K562 (cell line): ENCODE results near the gene UQCC5. TPM values are rescaled to one million over a fixed set of nuclear protein-coding genes. Genes with fewer than 3 reads are reported as not detected.

Experiments
- ATF7 ChIP-seq: fragments of 450-650 bp; IDR thresholded peaks from 2 replicates; pipeline ENCODE4 v1.7.1; 2014; ENCODE audit warnings: mild to moderate bottlenecking, moderate library complexity
- BRCA1 ChIP-seq, 2 experiments: fragments of 450-650 bp in 1 of 2; sonication (generic) in 1 of 2; formaldehyde crosslinking in 1 of 2; IDR thresholded peaks; 2 replicates each; pipeline versions ENCODE4 v1.5.0 to v1.6.1; 2017 to 2020; ENCODE audit warnings: mild to moderate bottlenecking in 1 of 2, missing genetic modification reagents in 1 of 2
- CBX2 ChIP-seq: fragments of 200-600 bp; sonication (generic); IDR thresholded peaks from one replicate; pipeline ENCODE4 v1.6.1; 2012; ENCODE audit warnings: mild to moderate bottlenecking, low read length, inconsistent platforms; ENCODE audit not compliant: insufficient read depth, poor library complexity, severe bottlenecking
- DACH1 ChIP-seq: fragments of 450-650 bp; IDR thresholded peaks from 2 replicates; pipeline ENCODE4 v1.6.1; 2018; ENCODE audit not compliant: partially characterized antibody
- HDAC6 ChIP-seq: IDR thresholded peaks from 2 replicates; pipeline ENCODE4 v1.6.1; 2012; ENCODE audit warnings: low read depth, mild to moderate bottlenecking, control low read depth, inconsistent platforms, low read length, moderate library complexity
- HSF4 ChIP-seq: fragments of 250-450 bp; sonication (Bioruptor Pico); IDR thresholded peaks from 2 replicates; pipeline ENCODE4 v2.1.2; 2022; ENCODE audit warnings: mild to moderate bottlenecking, moderate library complexity, borderline replicate concordance
- NR2F6 ChIP-seq: fragments of 450-650 bp; formaldehyde crosslinking; IDR thresholded peaks from 2 replicates; pipeline ENCODE4 v1.4.0; 2020; ENCODE audit warnings: mild to moderate bottlenecking
- POU5F1 ChIP-seq: fragments of 150-350 bp; IDR thresholded peaks from 2 replicates; pipeline ENCODE4 v1.6.1; 2014; ENCODE audit warnings: borderline replicate concordance, low read length, low read depth, mild to moderate bottlenecking; ENCODE audit not compliant: partially characterized antibody
- SMC3 ChIP-seq: conservative IDR thresholded peaks from 2 replicates; pipeline ENCODE4 v1.6.1; 2011; ENCODE audit warnings: low read depth, low read length, improper control_type of control experiment; ENCODE audit not compliant: insufficient read depth
- TAF9B ChIP-seq: fragments of 450-650 bp; IDR thresholded peaks from 2 replicates; pipeline ENCODE4 v1.6.1; 2018; ENCODE audit warnings: mild to moderate bottlenecking; ENCODE audit not compliant: partially characterized antibody
- YBX1 ChIP-seq: fragments of 450-650 bp; IDR thresholded peaks from 2 replicates; pipeline ENCODE4 v1.7.1; 2016; ENCODE audit warnings: mild to moderate bottlenecking
- ZNF175 ChIP-seq: fragments of 200-800 bp; sonication (Bioruptor generic); IDR thresholded peaks from 2 replicates; pipeline ENCODE4 v1.6.1; 2016; ENCODE audit warnings: low read depth, mild to moderate bottlenecking, missing genetic modification characterization, missing compliant biosample characterization
- ZNF263 ChIP-seq: sonication (generic); formaldehyde crosslinking; IDR thresholded peaks from 2 replicates; pipeline ENCODE4 v1.8.0; 2022; ENCODE audit warnings: mild to moderate bottlenecking, missing genetic modification reagents, borderline replicate concordance
- ZNF324 ChIP-seq: fragments of 250-450 bp; sonication (Bioruptor Pico); IDR thresholded peaks from 2 replicates; pipeline ENCODE4 v1.4.0; 2020; ENCODE audit warnings: mild to moderate bottlenecking
- ZNF431 ChIP-seq: sonication (generic); formaldehyde crosslinking; IDR thresholded peaks from 2 replicates; pipeline ENCODE4 v1.8.0; 2022; ENCODE audit warnings: mild to moderate bottlenecking, missing genetic modification reagents
- ZNF699 ChIP-seq: fragments of 250-450 bp; sonication (Bioruptor Pico); IDR thresholded peaks from 2 replicates; pipeline ENCODE4 v1.8.0; 2021; ENCODE audit warnings: mild to moderate bottlenecking, moderate library complexity; ENCODE audit not compliant: insufficient replicate concordance
- polyA plus RNA-seq, 8 experiments: library from polyadenylated mRNA; depleted of rRNA in 4 of 8; stranded (reverse) in 5 of 8; unstranded in 3 of 8; fragments of >200 nt; fragmentation: Nextera tagmentation in 2 of 8; fragmentation: Illumina TruSeq in 1 of 8; extraction: Ambion mirVana in 2 of 8; extraction: Trizol in 1 of 8; gene quantifications; 2 replicates each; pipeline versions ENCODE4 v1.2.1 to v1.2.3, GENCODE V29; 2011 to 2014; ENCODE audit warnings: inconsistent platforms in 1 of 8, missing spikeins in 1 of 8
- total RNA-seq, 7 experiments: library from RNA; depleted of rRNA in 6 of 7; stranded (reverse); fragments of >200 nt in 6 of 7; fragmentation: Illumina TruSeq in 2 of 7; extraction: Trizol in 2 of 7; gene quantifications; 2 replicates each; pipeline versions ENCODE4 v1.2.1 to v1.2.3, GENCODE V29; 2011 to 2021; ENCODE audit warnings: low replicate concordance in 1 of 7
- TF ChIP-seq, protein P1 (sequence below): sonication (generic); formaldehyde crosslinking; IDR thresholded peaks from 2 replicates; pipeline ENCODE4 v1.8.1; 2022; ENCODE audit warnings: missing genetic modification reagents
- TF ChIP-seq, protein P2 (sequence below): sonication (generic); formaldehyde crosslinking; IDR thresholded peaks from 2 replicates; pipeline ENCODE4 v1.8.0; 2023; ENCODE audit warnings: mild to moderate bottlenecking, missing genetic modification reagents
- TF ChIP-seq, protein P3 (sequence below): fragments of 200-800 bp; sonication (Bioruptor generic); IDR thresholded peaks from 2 replicates; pipeline ENCODE4 v1.6.1; 2017; ENCODE audit warnings: missing genetic modification characterization, missing compliant biosample characterization
- TF ChIP-seq, protein P4 (sequence below): fragments of 450-650 bp; IDR thresholded peaks from 2 replicates; pipeline ENCODE4 v1.6.1; 2016; ENCODE audit warnings: antibody characterized with exemption
- TF ChIP-seq, protein P5 (sequence below): sonication (generic); formaldehyde crosslinking; IDR thresholded peaks from 2 replicates; pipeline ENCODE4 v1.8.1; 2023; ENCODE audit warnings: mild to moderate bottlenecking, missing genetic modification reagents

UQCC5 gene
- total and polyA plus RNA-seq, 9 of the 15 experiments (the other 6 are each of a cell fraction or from before 2014, with no cell fraction given), result 10.2 to 55.4 (median 33.8) TPM

DNA sequence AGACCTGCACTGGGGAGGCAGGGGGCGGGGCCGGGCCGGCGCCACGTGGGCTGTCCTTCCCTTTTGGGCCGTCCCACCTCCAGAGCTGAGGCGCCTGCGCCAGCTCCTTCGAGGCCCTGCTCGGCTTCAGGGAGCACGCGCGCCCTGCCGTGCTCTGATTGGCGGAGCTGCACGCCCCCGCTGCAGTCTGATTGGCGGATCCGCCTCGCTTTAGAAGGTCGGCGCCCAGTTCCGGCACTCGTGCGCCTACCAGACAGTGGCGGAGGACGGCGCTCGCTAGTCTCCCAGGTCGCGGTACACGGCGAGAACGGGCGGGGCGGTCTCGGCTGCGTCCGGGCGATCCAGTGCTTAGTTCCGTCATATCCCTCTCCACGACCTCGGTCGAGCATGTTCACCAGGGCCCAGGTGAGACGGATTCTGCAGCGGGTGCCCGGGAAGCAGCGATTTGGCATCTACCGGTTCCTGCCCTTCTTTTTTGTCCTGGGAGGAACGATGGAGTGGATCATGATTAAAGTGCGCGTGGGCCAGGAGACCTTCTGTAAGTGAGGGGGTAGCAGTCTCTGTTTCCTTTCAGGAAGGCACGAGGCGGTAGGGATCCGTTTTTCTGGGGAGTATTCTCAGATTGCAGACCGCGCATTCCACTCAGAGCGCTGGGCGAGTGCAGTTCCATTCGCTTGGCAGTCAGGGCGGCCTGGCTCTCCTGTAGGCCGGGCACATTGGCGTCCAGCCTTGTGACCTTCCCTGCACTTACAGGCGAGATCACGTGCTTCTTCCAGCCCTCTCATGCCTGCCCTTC is at the start of gene UQCC5 (continued):
- TF ChIP-seq ZNF175 (CRISPR knock-in tag) (no peak), HSF4 (no peak), ZNF263 (peak; percentile 58; the same call in 1 of the 2 replicates), BRCA1 (IDR thresholded peaks at IDR 0.05) (no peak), BRCA1 (CRISPR knock-in tag; IDR thresholded peaks at IDR 0.05) (no peak), ZNF699 (no peak), ZNF431 (CRISPR knock-in tag) (0 out of 2 replicates have a peak, but pooled peaks have one; percentile 13), ZNF324 (no peak), TAF9B (peak; percentile 31), SMC3 (no peak), ATF7 (peak; percentile 57; the same call in 1 of the 2 replicates), DACH1 (no peak), HDAC6 (no peak), YBX1 (no peak), CBX2 (no peak), POU5F1 (no peak), NR2F6 (no peak)
- TF ChIP-seq, protein P1, sequence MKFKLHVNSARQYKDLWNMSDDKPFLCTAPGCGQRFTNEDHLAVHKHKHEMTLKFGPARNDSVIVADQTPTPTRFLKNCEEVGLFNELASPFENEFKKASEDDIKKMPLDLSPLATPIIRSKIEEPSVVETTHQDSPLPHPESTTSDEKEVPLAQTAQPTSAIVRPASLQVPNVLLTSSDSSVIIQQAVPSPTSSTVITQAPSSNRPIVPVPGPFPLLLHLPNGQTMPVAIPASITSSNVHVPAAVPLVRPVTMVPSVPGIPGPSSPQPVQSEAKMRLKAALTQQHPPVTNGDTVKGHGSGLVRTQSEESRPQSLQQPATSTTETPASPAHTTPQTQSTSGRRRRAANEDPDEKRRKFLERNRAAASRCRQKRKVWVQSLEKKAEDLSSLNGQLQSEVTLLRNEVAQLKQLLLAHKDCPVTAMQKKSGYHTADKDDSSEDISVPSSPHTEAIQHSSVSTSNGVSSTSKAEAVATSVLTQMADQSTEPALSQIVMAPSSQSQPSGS (CRISPR knock-in tag), result no peak
- TF ChIP-seq, protein P2, sequence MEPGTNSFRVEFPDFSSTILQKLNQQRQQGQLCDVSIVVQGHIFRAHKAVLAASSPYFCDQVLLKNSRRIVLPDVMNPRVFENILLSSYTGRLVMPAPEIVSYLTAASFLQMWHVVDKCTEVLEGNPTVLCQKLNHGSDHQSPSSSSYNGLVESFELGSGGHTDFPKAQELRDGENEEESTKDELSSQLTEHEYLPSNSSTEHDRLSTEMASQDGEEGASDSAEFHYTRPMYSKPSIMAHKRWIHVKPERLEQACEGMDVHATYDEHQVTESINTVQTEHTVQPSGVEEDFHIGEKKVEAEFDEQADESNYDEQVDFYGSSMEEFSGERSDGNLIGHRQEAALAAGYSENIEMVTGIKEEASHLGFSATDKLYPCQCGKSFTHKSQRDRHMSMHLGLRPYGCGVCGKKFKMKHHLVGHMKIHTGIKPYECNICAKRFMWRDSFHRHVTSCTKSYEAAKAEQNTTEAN (CRISPR knock-in tag), result no peak
- TF ChIP-seq, protein P3, sequence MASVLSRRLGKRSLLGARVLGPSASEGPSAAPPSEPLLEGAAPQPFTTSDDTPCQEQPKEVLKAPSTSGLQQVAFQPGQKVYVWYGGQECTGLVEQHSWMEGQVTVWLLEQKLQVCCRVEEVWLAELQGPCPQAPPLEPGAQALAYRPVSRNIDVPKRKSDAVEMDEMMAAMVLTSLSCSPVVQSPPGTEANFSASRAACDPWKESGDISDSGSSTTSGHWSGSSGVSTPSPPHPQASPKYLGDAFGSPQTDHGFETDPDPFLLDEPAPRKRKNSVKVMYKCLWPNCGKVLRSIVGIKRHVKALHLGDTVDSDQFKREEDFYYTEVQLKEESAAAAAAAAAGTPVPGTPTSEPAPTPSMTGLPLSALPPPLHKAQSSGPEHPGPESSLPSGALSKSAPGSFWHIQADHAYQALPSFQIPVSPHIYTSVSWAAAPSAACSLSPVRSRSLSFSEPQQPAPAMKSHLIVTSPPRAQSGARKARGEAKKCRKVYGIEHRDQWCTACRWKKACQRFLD (CRISPR knock-in tag), result 0 out of 2 replicates have a peak, but pooled peaks have one; percentile 26
- TF ChIP-seq, protein P4, sequence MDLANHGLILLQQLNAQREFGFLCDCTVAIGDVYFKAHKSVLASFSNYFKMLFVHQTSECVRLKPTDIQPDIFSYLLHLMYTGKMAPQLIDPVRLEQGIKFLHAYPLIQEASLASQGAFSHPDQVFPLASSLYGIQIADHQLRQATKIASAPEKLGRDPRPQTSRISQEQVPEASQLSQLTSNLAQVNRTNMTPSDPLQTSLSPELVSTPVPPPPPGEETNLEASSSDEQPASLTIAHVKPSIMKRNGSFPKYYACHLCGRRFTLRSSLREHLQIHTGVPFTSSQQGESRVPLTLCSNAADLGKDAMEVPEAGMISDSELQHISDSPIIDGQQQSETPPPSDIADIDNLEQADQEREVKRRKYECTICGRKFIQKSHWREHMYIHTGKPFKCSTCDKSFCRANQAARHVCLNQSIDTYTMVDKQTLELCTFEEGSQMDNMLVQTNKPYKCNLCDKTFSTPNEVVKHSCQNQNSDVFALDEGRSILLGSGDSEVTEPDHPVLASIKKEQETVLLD, result peak; percentile 57; the same call in 1 of the 2 replicates
- TF ChIP-seq, protein P5, sequence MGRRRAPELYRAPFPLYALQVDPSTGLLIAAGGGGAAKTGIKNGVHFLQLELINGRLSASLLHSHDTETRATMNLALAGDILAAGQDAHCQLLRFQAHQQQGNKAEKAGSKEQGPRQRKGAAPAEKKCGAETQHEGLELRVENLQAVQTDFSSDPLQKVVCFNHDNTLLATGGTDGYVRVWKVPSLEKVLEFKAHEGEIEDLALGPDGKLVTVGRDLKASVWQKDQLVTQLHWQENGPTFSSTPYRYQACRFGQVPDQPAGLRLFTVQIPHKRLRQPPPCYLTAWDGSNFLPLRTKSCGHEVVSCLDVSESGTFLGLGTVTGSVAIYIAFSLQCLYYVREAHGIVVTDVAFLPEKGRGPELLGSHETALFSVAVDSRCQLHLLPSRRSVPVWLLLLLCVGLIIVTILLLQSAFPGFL, result no peak
